Mesendoderm (in vitro differentiated cells): ENCODE data around the gene ADRA2B.
"Not testable (repeated sequence)": the region's sequence is repeated elsewhere in the genome, so short reads cannot be mapped to it uniquely, and the experiment has no call there.

ENCODE experiments used
- DNase-seq: peaks from one replicate; pipeline ENCODE4 v3.0.0; 2013
- H2AK5ac ChIP-seq: 2 replicates; pipeline ENCODE4 v1.6.1; 2013; ENCODE audit warnings: low read length, inconsistent platforms
- H2BK120ac ChIP-seq: 2 replicates; pipeline ENCODE4 v1.6.1; 2013; ENCODE audit warnings: low read depth, mild to moderate bottlenecking, low read length, moderate library complexity, mixed read lengths
- H2BK15ac ChIP-seq: replicated peaks from 2 replicates; pipeline ENCODE4 v1.6.1; 2013; ENCODE audit warnings: low read depth, mild to moderate bottlenecking, moderate library complexity
- H2BK5ac ChIP-seq: 2 replicates; pipeline ENCODE4 v1.6.1; 2013; ENCODE audit warnings: low read length, inconsistent platforms
- H3K18ac ChIP-seq: 2 replicates; pipeline ENCODE4 v1.6.1; 2013; ENCODE audit warnings: mild to moderate bottlenecking, low read length, mixed read lengths
- H3K23ac ChIP-seq: one replicate; pipeline ENCODE4 v1.6.1; 2013; ENCODE audit warnings: low read length
- H3K27ac ChIP-seq: 2 replicates; pipeline ENCODE4 v1.5.1; 2013; ENCODE audit warnings: low read depth, mild to moderate bottlenecking, inconsistent platforms, low read length, moderate library complexity
- H3K27me3 ChIP-seq: 2 replicates; pipeline ENCODE4 v1.6.1; 2013; ENCODE audit warnings: low read length, control low read depth, mild to moderate bottlenecking, inconsistent platforms; ENCODE audit not compliant: insufficient read depth, poor library complexity
- H3K36me3 ChIP-seq: 2 replicates; pipeline ENCODE4 v1.6.1; 2013; ENCODE audit warnings: low read length, inconsistent platforms; ENCODE audit not compliant: control insufficient read depth, insufficient read depth
- H3K4ac ChIP-seq: one replicate; pipeline ENCODE4 v1.6.1; 2013; ENCODE audit warnings: low read depth, mild to moderate bottlenecking, low read length, moderate library complexity
- H3K4me1 ChIP-seq: 2 replicates; pipeline ENCODE4 v1.6.1; 2013; ENCODE audit warnings: low read depth, low read length, inconsistent platforms; ENCODE audit not compliant: control insufficient read depth
- H3K4me2 ChIP-seq: 2 replicates; pipeline ENCODE4 v1.6.1; 2013; ENCODE audit warnings: low read length
- H3K4me3 ChIP-seq: 2 replicates; pipeline ENCODE4 v1.5.1; 2013; ENCODE audit warnings: mild to moderate bottlenecking, low read length
- H3K56ac ChIP-seq: one replicate; pipeline ENCODE4 v1.6.1; 2013; ENCODE audit warnings: low read length
- H3K79me1 ChIP-seq: 2 replicates; pipeline ENCODE4 v1.6.1; 2013; ENCODE audit warnings: low read length, inconsistent platforms
- H3K79me2 ChIP-seq: 2 replicates; pipeline ENCODE4 v1.6.1; 2013; ENCODE audit warnings: mild to moderate bottlenecking, low read length; ENCODE audit not compliant: control insufficient read depth, insufficient read depth
- H3K9ac ChIP-seq: 2 replicates; pipeline ENCODE4 v1.6.1; 2013; ENCODE audit warnings: low read length, inconsistent platforms
- H4K5ac ChIP-seq: one replicate; pipeline ENCODE4 v1.6.1; 2013; ENCODE audit warnings: low read length
- H4K8ac ChIP-seq: one replicate; pipeline ENCODE4 v1.6.1; 2013; ENCODE audit warnings: low read depth, mild to moderate bottlenecking, control low read depth, low read length, moderate library complexity
- WGBS: extraction: QIAGEN DNeasy Blood & Tissue Kit; methylation state at CpG from one replicate; pipeline ENCODE4 v1.1.7; 2013; ENCODE audit warnings: low lambda C conversion rate, missing lambda C conversion rate; ENCODE audit not compliant: insufficient coverage; ENCODE audit errors: extremely low coverage; 5-methylcytosine and 5-hydroxymethylcytosine counted together

Gene ADRA2B

DNA sequence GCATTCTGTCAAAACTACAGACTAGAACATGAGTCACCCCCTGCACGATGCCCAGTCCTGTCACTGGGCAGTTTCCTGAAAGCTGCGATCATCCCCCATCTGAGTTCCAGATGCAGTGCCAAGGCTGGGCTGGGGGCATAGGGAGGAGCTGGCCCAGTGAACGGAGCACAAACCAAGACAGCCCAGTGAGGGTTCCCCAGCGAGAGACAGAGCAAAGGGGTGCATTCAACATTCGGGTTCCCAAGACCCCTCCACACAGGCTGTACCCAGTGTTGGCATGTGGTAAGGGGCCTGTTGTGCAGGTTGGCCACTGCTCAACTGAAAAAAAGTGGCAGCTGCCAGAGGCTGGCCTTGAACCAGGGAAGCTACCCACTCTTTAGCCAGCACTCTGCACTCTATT lies 46.0 kb downstream of the ADRA2B start:
- not testable (repeated sequence) for H4K8ac ChIP-seq, H3K79me1 ChIP-seq, H3K27ac ChIP-seq, H3K4me3 ChIP-seq, H3K4ac ChIP-seq, H2BK15ac ChIP-seq, H3K36me3 ChIP-seq, H2BK5ac ChIP-seq, H3K23ac ChIP-seq, DNase-seq, H3K9ac ChIP-seq, H4K5ac ChIP-seq, H2BK120ac ChIP-seq, H3K56ac ChIP-seq, H3K4me2 ChIP-seq, H2AK5ac ChIP-seq, H3K18ac ChIP-seq, H3K79me2 ChIP-seq, H3K4me1 ChIP-seq, H3K27me3 ChIP-seq
- WGBS: no CpG with 5 or more reads among the region's 5 CpGs

DNA sequence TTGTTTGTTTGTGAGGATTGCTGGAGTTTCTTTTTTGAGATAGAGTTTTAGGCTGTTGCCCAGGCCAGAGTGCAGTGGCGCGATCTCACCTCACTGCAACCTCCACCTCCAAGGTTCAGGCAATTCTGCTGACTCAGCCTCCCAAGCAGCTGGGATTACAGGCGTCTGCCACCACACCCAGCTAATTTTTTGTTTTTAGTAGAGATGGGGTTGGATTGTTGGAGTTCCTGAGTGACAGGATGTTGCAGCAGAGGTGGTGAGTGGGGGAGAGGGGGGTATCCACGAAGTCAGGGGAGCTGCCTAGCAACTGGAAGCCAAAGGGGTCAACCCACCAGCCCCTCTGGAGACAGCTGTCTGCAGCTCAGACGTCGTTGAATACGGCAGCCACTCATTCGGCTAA lies 46.5 kb downstream of the ADRA2B start:
- H3K27me3 ChIP-seq, H3K56ac ChIP-seq, H4K8ac ChIP-seq, DNase-seq, H2AK5ac ChIP-seq, H3K4me1 ChIP-seq, H3K36me3 ChIP-seq, H2BK120ac ChIP-seq, H2BK5ac ChIP-seq, H3K23ac ChIP-seq, H3K79me1 ChIP-seq, H3K4me2 ChIP-seq, H3K9ac ChIP-seq, H4K5ac ChIP-seq, H3K27ac ChIP-seq, H3K4ac ChIP-seq, H2BK15ac ChIP-seq, H3K18ac ChIP-seq, H3K4me3 ChIP-seq, H3K79me2 ChIP-seq: not testable (repeated sequence)
- no CpG with 5 or more reads among the region's 8 CpGs for WGBS

DNA sequence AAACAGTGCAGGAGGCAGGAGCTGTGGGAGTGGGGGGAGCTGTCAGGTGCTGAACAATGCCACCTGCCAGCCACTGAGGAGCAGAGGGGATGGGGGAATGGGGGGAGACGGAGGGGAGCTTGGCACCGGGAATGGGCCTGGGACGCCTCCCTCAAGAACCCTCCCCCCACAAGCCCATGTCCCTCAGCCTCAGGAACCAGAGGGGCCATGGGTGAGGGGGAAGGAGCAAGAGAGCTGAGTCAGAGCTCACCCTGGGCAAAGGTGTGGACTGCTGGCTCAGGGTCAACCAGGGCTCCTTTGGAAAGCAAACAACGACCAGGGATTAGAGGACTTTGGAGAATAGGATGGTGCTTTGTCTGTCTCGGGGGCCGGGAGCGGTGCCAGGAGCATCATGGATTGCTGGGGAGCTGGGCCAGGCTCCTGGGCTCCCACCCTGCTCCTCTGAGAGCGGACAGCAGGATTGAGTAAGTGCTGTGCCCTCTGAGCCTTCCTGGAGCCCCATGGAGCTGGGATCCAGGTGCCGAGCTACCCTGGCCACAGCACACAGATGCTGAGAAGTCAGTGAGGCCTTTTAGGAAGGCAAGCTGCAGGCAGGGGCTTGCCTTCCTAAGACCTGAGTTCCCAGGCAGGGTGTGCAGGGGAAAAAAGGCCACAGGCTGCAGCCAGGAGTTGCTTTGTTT lies 48.3 kb downstream of the ADRA2B start:
- not testable (repeated sequence) for H3K4me1 ChIP-seq, H2AK5ac ChIP-seq, H3K27ac ChIP-seq, H3K4ac ChIP-seq, H3K18ac ChIP-seq, H2BK5ac ChIP-seq, H3K27me3 ChIP-seq, H3K36me3 ChIP-seq, H3K4me3 ChIP-seq, DNase-seq, H3K23ac ChIP-seq, H3K4me2 ChIP-seq, H3K9ac ChIP-seq, H2BK120ac ChIP-seq, H4K5ac ChIP-seq, H3K79me1 ChIP-seq, H3K79me2 ChIP-seq, H2BK15ac ChIP-seq, H3K56ac ChIP-seq, H4K8ac ChIP-seq
- WGBS: no CpG with 5 or more reads among the region's 9 CpGs

DNA sequence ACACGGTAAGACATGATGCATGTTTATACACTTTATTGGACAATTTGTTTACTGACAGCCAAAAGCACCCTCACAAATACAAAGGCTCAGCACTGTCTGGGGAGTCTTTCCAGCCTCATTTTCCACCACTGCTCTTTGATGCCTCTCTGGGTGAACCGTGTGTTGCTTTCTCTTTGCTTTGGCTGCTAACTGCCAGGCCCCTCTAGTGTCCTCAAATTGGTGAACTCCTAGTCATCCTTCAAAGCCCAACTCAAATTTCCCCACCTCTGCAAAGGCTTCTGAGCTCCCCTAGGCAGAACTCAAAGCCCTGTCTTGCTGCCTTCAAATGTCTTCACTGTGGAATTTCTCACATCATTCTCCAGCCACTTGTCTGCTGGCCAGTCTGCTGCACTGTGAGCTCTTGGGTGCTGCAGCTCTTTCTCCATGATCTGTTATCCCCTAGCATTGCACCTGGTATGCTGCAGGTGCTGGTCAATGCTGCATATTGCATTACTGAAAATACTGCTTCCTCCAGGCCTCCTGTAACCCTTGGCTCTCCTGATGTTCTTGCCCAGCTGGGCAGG lies 49.2 kb downstream of the ADRA2B start:
- not testable (repeated sequence) for H3K9ac ChIP-seq, H3K27me3 ChIP-seq, H2BK5ac ChIP-seq, H3K18ac ChIP-seq, H2BK15ac ChIP-seq, H3K4ac ChIP-seq, H3K79me1 ChIP-seq, H3K27ac ChIP-seq, H3K23ac ChIP-seq, H4K5ac ChIP-seq, H3K79me2 ChIP-seq, H3K36me3 ChIP-seq, H3K4me3 ChIP-seq, H4K8ac ChIP-seq, H2BK120ac ChIP-seq, H3K4me1 ChIP-seq, H3K56ac ChIP-seq, H3K4me2 ChIP-seq, H2AK5ac ChIP-seq
- DNase-seq: peak; percentile 59
- WGBS: no CpG with 5 or more reads among the region's 2 CpGs

GRCh38 chr2:96066511-96066910 lies 49.9 kb downstream of the ADRA2B start:
- H3K9ac ChIP-seq, H3K36me3 ChIP-seq, H2AK5ac ChIP-seq, H3K4me2 ChIP-seq, H3K79me1 ChIP-seq, H3K56ac ChIP-seq, H3K27ac ChIP-seq, H2BK15ac ChIP-seq, H2BK120ac ChIP-seq, H3K79me2 ChIP-seq, DNase-seq, H2BK5ac ChIP-seq, H3K27me3 ChIP-seq, H4K5ac ChIP-seq, H3K23ac ChIP-seq, H3K4me3 ChIP-seq, H3K4me1 ChIP-seq, H3K4ac ChIP-seq, H4K8ac ChIP-seq, H3K18ac ChIP-seq: not testable (repeated sequence)
- WGBS: no CpG with 5 or more reads among the region's 7 CpGs

GRCh38 chr2:96065954-96066353 lies 50.4 kb downstream of the ADRA2B start:
- H3K4me2 ChIP-seq, H3K36me3 ChIP-seq, H3K56ac ChIP-seq, H3K4ac ChIP-seq, H3K18ac ChIP-seq, H3K27me3 ChIP-seq, H3K4me3 ChIP-seq, H3K23ac ChIP-seq, H4K5ac ChIP-seq, DNase-seq, H3K9ac ChIP-seq, H2BK5ac ChIP-seq, H3K79me1 ChIP-seq, H2AK5ac ChIP-seq, H2BK120ac ChIP-seq, H4K8ac ChIP-seq, H3K4me1 ChIP-seq, H3K27ac ChIP-seq, H3K79me2 ChIP-seq, H2BK15ac ChIP-seq: not testable (repeated sequence)
- WGBS: no CpG with 5 or more reads among the region's 4 CpGs
